Ovary (tissue), 3 donors: Measurements from ENCODE around the gene GYG2.

Experiments used
- EP300 ChIP-seq: sonication (generic); formaldehyde crosslinking; IDR thresholded peaks from one replicate; pipeline ENCODE4 v1.6.1; 2017; ENCODE audit warnings: antibody characterized with exemption
- POLR2A ChIP-seq: fragments of 450-650 bp; IDR thresholded peaks from one replicate; pipeline ENCODE4 v1.6.1; 2017; ENCODE audit warnings: antibody characterized with exemption, mild to moderate bottlenecking, moderate library complexity
- TF ChIP-seq, protein P1 (sequence below), 3 donors: fragments of 450-650 bp in 2 of 3; fragments of 200-600 bp in 1 of 3; IDR thresholded peaks; one replicate each; pipeline versions ENCODE4 v1.5.1 to v1.8.0; 2016 to 2022; ENCODE audit warnings: antibody characterized with exemption in 3 of 3, mild to moderate bottlenecking in 1 of 3
- donor health status: DM: no; HTN: no; CAD: no.

DNA sequence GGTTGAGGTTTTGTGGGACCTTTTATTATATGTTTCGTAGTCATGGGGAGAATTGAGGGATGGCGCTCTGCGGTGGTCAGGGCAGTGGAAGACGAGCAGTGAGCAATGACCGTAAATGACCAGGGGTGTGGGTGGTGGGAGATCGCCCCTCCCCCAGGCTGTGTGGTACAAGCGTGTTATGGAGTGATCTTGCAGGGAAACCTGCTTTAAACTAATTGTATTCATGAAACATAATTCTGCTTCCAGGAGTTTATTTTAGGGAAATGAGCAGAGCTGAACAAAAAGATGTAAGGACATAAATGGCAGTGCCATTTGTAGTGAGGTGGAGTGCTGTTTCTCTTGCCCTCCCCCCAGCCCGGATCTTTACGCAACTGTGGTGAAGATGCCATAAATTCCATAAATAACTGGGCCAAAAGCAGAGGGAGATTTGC is 20.2 kb downstream of the GYG2 start:
- TF ChIP-seq, protein P1, sequence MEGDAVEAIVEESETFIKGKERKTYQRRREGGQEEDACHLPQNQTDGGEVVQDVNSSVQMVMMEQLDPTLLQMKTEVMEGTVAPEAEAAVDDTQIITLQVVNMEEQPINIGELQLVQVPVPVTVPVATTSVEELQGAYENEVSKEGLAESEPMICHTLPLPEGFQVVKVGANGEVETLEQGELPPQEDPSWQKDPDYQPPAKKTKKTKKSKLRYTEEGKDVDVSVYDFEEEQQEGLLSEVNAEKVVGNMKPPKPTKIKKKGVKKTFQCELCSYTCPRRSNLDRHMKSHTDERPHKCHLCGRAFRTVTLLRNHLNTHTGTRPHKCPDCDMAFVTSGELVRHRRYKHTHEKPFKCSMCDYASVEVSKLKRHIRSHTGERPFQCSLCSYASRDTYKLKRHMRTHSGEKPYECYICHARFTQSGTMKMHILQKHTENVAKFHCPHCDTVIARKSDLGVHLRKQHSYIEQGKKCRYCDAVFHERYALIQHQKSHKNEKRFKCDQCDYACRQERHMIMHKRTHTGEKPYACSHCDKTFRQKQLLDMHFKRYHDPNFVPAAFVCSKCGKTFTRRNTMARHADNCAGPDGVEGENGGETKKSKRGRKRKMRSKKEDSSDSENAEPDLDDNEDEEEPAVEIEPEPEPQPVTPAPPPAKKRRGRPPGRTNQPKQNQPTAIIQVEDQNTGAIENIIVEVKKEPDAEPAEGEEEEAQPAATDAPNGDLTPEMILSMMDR (IDR thresholded peaks at IDR 0.05) = no peak
- TF ChIP-seq POLR2A = no peak
- TF ChIP-seq EP300 = no peak
